ENCODE measurements around the gene ZFP69.

DNA sequence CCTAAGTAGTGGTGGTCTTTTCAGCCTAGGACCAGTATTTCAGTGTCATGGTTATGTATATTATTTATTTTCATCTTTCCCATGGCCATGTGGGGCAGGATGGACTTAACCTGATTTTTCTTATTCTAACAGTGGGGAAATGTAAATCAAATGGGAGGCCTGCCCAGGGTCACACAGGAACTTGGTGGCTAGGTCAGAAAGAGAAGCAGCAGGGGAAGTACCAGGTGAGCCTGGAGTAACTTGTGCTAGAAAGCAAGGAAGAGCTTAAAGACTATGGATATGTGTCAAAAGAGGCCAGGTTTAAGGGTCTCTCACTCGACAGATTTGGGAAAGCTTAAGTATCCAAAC, 25.9 kb upstream of the ZFP69 start:
- TF ChIP-seq, protein P1, sequence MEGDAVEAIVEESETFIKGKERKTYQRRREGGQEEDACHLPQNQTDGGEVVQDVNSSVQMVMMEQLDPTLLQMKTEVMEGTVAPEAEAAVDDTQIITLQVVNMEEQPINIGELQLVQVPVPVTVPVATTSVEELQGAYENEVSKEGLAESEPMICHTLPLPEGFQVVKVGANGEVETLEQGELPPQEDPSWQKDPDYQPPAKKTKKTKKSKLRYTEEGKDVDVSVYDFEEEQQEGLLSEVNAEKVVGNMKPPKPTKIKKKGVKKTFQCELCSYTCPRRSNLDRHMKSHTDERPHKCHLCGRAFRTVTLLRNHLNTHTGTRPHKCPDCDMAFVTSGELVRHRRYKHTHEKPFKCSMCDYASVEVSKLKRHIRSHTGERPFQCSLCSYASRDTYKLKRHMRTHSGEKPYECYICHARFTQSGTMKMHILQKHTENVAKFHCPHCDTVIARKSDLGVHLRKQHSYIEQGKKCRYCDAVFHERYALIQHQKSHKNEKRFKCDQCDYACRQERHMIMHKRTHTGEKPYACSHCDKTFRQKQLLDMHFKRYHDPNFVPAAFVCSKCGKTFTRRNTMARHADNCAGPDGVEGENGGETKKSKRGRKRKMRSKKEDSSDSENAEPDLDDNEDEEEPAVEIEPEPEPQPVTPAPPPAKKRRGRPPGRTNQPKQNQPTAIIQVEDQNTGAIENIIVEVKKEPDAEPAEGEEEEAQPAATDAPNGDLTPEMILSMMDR (IDR thresholded peaks at IDR 0.05): no peak
- TF ChIP-seq POLR2A (IDR thresholded peaks at IDR 0.05; ENCODE audit: low read depth): no peak

Measured in esophagus muscularis mucosa (tissue), 3 donors.